ENCODE results near the gene OR4E1.
"Not testable (repeated sequence)": the region's sequence is repeated elsewhere in the genome, so short reads cannot be mapped to it uniquely, and the experiment has no call there.

Gene OR4E1

DNA sequence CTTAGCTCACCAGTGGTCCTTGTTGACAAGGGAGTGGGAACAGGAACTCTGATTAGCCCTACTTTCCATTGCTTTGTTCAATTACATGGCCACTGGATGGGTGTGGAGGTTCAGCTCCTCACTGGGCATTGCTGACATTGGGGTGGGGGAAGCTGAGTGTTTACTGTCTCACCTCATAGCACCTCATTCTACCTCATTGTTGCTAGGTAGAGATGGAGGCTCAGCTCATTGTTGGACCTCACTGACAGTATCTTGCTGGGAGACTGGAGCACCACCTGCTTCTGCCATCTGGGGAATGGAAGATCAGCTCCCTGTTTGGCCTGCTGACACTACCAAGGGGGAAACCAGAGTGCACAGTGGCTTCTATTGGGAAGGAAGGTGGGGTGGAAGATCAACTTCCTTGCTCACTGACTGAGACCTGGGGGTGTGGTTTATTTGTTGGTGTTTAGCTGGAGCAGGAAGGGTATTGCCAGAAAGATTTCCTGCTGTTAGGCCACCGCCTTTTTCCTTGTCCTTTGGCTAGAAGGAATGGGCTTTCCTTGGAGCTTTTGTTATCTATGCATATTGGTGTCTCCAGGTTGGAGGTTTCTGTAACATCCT is 21.3 kb downstream of the OR4E1 start:
- no peak for DNase-seq

DNA sequence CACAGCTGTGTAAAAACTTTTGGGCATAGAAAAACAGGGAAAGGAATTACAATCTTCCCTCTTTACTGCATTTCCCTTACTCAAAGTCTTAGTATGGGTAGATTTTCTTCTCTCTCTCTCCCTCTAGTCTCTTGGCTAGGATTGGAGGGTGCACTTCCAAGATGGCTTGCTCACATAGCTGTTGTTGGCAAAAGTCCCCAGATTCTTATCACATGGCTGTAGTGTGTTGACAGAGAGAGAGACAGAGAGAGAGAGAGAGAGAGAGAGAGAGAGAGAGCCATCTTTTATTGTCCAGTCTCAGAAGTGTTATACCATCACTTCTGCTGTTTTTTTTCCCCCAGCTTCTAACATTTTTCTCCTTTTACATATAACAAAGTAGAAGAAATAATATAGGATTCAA is 26.2 kb downstream of the OR4E1 start:
- DNase-seq: no peak

- DNase-seq: no peak
Measured at GRCh38 chr14:21643407-21643806, 30.2 kb downstream of the OR4E1 start.

- DNase-seq: no peak
Measured at GRCh38 chr14:21642683-21643082, 30.9 kb downstream of the OR4E1 start.

- DNase-seq: no peak
Measured at GRCh38 chr14:21634840-21635239, 38.8 kb downstream of the OR4E1 start, which contains the start of gene OR10G2. OR10G2 (minus strand) TSS chr14:21634940; CDS start chr14:21634842, 98 bp downstream.

DNA sequence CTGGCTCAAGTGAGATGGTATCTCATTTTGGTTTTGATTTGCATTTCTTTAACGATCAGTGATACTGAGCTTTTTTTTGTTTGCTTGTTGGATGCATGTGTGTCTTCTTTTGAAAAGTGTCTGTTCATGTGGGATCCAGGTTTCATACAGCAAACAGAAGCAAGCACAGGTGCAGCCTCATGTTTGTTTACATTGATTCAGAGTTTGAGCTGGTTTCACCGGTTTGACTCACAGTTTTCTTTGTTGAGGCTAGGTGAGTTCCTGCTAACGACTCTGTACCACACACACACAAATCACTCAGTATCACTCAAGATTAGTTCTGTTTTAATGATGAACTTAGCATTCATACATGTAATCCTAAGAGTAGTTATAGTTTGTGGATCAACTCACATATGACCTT is 42.5 kb downstream of the OR4E1 start:
- DNase-seq: no peak

DNA sequence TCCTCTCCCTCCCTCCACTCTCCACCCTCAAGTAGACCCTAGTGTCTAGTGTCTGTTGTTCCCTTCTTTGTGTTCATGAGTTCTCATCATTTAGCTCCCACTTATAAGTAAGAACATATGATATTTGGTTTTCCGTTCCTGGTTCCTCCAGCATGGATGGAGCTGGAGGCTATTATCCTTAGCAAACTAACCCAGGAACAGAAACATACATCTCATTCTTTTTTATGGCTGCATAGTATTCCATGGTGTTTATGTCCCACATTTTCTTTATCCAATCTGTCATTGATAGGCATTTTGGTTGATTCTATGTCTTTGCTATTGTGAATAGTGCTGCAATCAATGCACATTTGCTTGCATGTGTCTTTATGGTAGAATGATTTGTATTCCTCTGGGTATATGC is 43.1 kb downstream of the OR4E1 start:
- not testable (repeated sequence) for DNase-seq

DNA sequence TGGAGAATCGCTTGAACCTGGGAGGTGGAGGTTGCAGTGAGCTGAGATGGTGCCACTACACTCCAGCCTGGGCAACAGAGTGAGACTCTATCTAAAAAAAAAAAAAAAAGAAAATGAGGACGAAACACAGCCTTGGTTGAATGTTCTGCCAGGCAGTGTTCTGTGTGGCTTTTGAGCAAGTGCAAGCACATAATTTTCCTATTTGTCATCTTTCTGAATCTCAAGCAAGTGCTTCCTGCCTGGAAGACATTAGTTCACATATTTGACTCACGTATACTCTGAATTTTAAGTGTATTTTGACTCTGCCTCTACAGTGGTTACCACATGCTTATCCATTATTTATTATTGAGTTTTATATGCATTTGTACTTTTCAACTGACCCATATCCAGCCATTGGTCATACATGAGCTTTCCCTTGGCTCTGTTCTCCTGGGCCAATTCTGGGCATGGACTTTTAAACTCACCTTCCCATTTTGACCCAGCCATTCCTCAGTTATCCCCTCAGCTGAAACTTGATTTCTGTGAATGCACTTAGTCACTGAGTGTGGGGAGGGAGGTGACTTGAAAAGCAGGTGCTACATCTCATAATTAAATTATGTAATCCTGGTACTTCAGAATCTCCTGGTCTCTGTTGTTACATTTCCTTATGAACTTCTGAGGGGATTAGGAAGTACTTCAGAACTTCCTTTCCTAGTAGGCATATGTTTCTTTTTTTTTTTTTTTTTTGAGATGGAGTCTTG is 47.0 kb downstream of the OR4E1 start:
- no peak for DNase-seq
